Stimulated activated CD4-positive, alpha-beta T cell treated with anti-CD3 and anti-CD28 coated beads, TNF-alpha, amount 100 ng/mL, for 48 hours (primary cell): ENCODE measurements around the gene CFAP46.

Experiments used
- DNase-seq, 3 donors: peaks; one replicate each; pipeline ENCODE4 v3.0.0-alpha.2; 2020; ENCODE audit warnings: low read depth in 3 of 3

The CFAP46 gene

GRCh38 chr10:132861884-132862461 lies 80.4 kb downstream of the CFAP46 start:
- no peak for DNase-seq

GRCh38 chr10:132861116-132861691 lies 81.2 kb downstream of the CFAP46 start:
- DNase-seq: no peak

DNA sequence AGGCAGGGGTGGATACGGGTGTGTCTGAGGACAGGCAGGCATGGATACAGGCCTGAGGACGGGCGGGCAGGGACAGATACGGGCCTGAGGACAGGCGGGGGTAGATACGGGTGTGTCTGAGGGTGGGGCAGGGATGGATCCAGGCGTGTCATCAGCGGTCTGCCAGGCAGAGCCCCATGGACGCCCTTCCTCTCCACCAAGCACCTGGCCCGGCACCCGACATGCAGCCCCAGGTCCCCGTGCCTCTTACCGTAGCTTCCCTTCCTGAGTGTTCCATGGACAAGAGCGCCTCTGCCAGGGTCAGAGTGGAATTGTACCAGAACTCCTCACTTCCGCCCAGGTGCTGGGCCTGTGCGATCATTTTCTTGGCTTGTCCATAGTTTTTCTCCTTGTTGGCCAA lies 81.8 kb downstream of the CFAP46 start:
- no peak for DNase-seq

GRCh38 chr10:132859084-132859855 lies 83.1 kb downstream of the CFAP46 start:
- DNase-seq: no peak

DNA sequence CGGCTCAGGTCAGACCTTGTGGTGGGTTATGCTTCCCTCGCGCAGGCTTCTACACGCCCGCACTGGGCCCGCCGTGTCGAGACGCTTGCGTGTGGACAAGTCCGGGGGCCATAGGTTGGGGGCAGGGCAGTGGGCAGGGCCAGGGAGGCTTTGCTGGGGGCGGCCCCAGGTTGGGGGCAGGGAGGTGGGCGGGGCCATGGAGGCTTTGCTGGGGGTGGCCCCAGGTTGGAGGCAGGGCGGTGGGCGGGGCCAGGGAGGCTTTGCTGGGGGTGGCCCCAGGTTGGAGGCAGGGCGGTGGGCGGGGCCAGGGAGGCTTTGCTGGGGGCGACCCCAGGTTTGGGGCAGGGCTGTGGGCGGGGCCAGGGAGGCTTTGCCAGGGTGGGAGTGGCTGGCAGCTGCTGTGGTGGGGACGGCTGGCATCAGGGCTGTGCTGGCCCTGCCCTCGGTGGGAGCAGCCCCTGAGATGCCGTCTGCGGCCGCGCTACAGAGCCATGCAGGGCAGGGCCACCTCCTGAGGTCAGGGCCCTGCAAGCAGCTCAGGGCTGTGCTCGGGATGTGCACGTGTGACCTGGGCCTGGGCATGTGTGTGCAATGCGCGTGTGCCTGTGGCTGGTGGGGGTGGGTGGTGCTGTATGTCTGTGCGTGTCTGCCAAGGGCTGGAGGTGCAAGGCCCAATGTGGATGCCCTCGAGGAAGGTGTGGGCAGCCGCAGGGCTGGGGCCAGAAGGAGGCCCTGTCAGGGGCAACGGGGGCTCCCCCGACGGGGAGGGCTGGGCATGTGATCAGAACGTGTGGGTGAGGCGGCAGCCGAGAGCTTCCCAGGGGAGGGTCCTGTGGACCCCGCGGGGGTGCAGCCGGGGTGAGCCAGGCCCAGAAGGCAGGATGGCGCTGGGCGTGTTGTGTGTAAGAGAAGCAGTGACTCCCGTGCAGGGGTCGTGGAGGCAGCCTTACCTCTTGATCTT lies 84.0 kb downstream of the CFAP46 start:
- no peak for DNase-seq

- DNase-seq: no peak
Measured at GRCh38 chr10:132856869-132857524, 85.4 kb downstream of the CFAP46 start.

- DNase-seq: no peak
Measured at GRCh38 chr10:132855889-132856288, 86.5 kb downstream of the CFAP46 start.

GRCh38 chr10:132851451-132851850 lies 90.9 kb downstream of the CFAP46 start:
- DNase-seq: no peak

GRCh38 chr10:132850896-132851295 lies 91.5 kb downstream of the CFAP46 start:
- no peak for DNase-seq

- no peak for DNase-seq
Measured at GRCh38 chr10:132850246-132850645, 92.1 kb downstream of the CFAP46 start.

DNA sequence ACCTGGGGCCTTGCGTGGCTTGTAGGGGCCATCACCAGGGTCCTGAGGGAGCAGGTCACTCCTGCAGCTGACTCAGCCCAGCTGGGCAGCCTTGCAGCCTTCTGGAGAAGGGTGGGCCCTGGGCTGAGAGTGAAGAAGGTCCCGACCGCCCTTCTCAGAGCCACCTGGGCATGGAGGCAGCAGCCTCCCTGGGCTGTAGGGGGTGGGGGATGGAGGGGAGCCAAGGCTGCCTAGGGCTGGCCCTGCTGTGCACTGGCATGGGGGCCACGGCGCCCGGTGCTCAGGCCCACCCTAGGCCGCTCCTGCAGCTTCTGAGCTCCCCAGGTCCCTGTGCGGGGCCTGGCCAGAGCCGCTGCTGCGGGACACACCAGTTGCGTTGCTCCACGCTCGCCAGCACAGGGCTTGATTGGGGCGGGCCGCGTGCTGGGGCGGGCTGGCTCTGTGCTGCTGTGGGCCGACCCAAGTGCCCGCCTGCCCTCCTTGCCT lies 92.8 kb downstream of the CFAP46 start:
- DNase-seq: no peak

GRCh38 chr10:132848951-132849545 lies 93.3 kb downstream of the CFAP46 start:
- DNase-seq: no peak

GRCh38 chr10:132848291-132848701 lies 94.1 kb downstream of the CFAP46 start:
- no peak for DNase-seq

GRCh38 chr10:132847856-132848255 lies 94.5 kb downstream of the CFAP46 start:
- DNase-seq: no peak

- DNase-seq: no peak
Measured at GRCh38 chr10:132847416-132847777, 95.0 kb downstream of the CFAP46 start.

DNA sequence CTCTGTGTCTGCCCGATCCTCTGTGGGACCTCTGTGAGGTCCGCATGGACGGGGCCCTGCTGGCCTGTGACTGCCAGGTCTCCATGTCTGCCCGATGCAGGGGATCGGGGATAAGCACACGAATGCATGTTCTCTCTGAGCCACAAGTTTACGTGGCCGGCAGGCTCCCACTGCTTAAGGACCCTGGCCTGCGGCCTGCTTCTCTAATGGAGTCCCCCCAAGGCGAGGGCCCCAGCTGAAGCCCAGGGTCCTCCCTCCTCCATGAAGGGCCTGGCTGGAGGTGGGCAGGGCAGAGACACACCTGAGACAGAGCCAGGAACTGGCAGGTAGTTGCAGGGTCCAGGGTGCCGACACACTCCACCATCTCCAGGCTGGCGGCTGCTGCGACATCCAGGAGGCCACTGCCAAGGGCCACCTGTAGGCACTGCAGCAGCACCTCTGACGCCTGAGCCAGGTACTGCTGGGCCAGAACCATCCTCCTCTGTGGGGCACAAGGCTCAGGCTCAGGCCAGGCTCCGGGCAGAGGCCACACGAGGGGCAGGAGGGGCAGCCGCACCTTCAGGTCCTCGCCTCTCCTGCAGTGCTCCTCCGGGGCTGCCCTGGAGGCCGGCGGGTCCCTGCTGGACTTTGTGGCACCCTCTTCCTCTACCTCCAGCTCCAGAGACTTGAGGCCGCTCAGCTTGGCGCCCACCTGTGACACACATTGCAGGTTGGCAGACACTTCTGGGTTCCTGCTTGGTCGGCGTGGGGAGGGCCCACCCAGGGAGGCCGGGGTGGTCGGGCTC lies 95.5 kb downstream of the CFAP46 start:
- no peak for DNase-seq

DNA sequence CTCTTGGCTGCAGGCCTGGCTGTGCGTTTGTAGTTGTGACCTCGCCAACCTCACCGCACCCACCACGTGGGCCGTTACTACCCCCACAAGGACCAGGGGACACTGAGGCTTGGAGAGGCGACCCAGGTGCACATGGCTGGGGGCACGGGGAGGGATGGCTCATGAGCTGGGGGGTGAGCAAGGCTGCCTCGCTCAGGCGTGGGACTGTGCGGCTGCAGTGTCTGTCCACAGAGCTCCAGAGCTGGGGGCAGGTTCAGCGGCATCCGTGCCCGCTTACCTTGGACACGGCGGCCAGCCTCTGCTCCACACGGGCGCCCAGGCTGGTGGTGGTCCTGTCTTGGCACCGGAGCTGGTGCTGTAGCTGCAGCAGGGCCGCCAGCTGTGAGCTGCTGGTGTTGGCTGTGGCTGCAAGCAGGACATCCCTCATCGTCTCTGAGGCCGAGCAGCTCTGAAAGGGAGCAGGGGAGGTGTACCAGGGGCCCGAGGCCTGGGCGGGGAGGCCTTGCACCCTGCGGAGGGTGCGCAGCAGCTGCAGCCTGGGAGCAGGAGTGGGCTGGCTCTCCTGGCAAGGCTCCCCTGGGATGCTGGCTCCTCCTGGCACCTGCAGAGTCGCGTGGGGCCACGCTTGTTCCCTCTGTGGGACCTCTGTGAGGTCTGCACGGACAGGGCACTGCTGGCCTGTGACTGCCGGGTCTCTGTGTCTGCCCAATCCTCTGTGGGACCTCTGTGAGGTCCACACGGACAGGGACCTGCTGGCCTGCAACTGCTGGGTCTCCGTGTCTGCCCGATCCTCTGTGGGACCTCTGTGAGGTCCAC lies 96.4 kb downstream of the CFAP46 start:
- DNase-seq: no peak

GRCh38 chr10:132845041-132845551 lies 97.3 kb downstream of the CFAP46 start:
- no peak for DNase-seq
